C1 segment of cervical spinal cord (tissue), 14 donors: ENCODE results near the gene IGSF21.

Experiments used
- DNase-seq, 14 donors: peaks; one replicate each; lab custom pipeline; 2025; lab: John Stamatoyannopoulos, UW

IGSF21 gene

DNA sequence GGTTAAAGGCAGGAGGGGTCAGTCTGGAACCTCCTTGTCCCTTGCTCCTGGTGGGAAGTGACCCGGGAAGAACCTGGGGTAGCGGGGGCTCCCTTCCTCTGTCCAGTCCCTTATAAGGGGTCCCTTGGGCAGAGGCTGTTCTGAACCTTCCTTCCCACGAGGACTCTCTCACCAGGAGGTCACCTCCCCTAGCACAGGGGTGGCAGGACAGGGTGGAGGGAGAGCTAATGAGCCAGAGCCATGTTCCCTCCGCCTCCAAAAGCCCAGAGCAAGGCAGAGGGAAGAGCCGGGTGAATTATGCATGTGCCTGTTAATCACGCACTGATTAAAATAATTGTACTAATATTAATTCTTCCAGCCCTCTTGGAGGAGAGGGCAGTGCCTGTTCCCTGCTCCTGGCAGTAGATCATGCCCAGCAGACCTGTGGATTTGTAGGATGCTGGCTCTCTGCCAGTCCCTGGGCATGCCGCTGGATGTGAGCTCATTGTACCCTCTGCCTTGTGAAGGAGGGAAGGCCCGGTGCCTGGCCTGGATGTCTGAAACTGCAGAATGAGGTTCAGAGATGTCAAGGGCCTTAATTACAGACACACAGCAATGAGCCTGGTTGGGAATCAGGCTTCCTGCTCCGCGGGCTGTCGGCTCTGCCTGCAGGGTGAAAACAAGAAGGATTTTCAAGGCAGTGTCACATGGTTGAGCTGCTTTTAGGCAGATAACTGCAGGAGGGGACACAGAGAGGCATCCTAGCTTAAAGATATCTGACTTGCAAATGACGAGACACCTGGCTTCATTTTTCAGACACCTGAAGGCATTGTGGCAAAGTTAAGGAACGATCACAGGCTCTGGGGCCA lies 68.2 kb downstream of the IGSF21 start:
- DNase-seq = peak in 1 of 14 donors; percentile 53

DNA sequence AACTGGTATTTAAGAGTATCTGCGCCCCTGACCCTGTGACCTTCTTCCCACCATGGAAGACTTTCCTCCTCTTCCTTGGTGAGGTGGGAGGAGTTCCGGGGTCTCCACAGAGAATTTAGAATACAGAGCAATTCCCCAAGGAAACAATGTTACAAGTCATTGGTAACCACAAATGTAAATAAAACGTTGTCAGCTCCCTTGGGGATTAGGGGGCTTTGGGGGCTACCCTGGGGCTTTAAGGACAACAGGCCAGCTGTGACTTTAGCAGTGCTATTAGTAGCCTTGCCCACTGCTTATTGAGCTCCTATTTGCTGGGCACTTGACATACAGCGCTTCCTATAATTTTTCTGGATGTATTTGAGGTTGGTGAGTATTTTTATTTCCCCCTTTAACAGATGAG lies 69.0 kb downstream of the IGSF21 start:
- no peak for DNase-seq

DNA sequence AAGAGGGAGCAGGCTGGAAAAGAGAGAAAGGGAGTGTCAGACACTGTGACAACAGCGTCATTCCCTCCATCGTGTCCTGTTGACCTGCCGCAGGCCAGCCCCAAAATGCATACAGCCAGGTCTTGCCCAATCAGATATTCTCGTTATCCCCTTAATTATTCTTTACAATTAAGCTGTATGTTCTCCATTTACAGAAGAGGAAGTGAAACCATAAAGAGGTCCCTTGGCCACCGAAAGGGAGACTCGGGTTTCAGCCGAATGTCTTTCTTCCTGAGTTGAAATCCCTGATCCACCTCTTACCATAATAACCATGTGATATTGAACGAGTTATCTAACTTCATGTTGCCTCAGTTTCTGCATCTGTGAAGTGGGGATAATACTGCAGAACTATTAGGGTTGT lies 70.5 kb downstream of the IGSF21 start:
- no peak for DNase-seq

DNA sequence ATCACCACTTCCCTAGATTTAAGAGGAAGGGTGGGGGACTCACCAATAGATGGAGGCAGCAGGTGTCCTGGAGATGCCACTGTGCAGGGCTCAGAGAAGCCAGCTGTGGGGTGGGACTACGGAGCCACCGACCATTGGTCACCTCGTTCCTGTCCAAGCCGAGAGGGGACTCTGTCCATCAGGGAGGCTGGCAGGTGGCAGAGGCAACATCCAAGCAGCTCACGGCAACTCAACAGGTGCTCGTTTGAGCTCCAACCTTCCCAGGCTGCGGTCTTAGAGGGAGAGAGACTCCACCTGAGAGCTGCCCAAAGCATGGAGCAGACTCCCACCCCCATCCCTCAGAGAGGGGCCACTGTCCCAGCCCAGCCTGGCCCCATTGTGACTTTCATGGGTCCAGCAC lies 71.4 kb downstream of the IGSF21 start:
- DNase-seq = peak in 1 of 14 donors; percentile 33

DNA sequence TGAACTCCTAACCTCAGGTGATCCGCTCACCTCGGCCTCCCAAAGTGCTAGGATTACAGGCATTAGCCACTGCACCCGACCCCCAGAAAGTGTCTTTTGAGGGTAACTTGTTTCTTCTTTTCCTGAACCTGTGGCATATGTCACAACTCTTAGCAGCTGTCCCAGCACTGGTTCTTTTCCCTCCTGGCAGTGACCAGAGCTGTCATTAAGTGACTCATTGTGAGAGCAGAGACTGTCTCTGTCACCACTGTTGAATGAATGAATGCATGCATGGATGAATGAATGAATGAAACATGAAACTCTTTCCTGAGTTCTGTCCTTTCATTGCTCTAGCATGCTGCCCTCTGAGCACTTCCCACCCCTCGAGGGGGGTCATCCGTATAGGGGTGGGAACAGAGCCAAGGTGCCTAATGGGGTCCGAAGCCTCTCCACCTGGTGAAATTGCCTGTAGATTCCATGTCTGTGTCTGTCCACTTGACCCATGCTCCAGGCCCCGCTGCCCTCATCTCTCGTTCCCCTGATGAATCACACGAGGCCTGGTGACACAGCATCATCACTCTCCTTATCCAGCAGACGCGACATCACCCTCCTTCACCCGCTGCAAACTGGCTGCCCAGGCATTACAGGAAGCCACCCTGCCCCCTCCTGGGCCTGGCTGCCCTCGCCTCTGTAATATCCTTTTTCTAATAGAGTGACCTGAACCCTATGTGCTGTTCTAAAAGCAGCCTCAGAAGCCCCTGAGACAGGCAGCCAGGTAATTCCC lies 75.0 kb downstream of the IGSF21 start:
- DNase-seq = peak in 4 of 14 donors; percentile 7 to 50 (median 40)

DNA sequence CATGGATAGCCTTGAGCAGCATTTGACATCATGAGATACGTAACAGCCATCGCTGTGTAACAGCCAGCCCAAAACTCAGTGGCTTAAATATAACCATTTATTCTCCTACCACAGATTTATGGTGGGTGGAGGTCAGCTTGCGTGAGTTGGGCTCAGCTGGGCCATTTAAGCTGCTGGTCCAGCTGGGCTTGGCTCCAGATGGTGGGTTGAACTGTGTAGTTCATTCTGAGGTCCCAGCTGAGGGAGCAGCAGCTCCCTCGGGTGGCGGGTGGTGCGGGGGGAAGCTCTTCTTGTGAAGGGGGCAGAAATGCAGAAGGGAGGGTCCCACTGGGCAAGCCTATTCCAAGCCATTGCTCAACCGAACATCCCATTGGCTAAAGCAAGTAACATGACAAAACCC lies 75.9 kb downstream of the IGSF21 start:
- DNase-seq = no peak

DNA sequence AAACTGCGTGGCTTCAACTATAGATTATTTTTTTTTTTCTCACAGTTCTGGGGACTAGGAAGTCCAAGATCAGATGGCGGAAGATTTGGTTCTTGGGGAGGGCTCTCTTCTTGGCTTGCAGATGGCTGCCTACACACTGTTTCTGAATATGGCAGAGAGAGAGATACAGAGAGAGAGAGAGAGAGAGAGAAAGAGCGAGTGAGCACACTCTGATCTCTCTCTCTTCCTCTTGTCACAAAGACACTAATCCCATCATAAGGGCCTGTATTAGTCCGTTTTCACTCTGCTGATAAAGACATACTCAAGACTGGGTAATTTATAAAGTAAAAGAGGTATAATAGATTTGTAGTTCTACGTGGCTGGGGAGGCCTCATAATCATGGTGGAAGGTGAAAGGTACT lies 79.5 kb downstream of the IGSF21 start:
- no peak for DNase-seq

DNA sequence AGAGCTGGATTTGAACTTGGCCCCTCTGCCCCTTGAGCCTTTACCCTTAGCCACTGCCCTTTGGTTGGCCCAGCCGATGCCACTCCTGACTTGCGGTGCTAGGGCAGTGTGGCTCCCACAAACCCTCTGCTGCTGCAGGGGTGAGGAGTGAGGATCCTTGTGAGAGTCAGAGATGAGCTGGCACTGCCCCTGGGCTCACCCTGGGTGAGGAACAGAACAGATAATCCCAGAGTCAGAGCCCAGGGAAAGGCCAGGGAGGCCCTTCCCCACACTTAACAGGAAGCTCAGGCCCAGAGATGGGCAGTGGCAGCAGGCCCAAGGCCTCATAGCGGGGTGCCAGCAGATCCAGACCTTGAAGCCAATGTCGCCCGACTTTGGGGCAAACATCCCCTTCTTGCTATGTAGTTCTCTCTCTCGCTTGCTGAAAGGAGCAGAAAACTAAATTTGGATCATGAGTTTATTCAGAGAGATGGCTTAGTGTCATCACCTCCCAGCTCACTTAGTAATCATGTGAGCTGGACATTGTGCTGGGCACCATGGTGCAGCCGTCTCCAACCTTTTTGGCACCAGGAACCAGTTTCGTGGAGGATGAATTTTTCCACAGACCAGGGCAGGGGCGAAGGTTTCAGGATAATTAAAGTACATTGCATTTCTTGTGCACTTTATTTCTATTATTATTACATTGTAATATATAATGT lies 81.4 kb downstream of the IGSF21 start:
- DNase-seq = peak in 1 of 14 donors; percentile 25

DNA sequence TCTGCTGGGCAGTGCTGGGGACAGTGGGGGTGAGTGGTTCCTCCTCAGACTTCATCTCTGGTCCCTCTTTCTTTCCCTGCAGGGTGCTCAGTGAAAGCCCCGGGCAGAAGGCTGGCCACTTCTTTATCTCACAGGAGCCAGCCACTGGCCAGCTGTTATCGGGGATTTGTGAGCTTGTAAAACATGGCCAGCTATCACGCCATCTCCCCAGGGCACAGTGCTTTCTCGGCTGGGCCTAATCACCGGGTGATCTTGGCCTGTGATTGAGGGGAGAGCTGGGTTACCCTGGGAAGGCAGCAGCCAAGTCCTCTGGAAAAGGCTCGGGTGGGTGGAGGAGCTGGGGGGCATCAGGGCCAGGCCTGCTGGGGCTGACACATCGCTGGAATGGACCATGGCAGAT lies 83.0 kb downstream of the IGSF21 start:
- DNase-seq = no peak

DNA sequence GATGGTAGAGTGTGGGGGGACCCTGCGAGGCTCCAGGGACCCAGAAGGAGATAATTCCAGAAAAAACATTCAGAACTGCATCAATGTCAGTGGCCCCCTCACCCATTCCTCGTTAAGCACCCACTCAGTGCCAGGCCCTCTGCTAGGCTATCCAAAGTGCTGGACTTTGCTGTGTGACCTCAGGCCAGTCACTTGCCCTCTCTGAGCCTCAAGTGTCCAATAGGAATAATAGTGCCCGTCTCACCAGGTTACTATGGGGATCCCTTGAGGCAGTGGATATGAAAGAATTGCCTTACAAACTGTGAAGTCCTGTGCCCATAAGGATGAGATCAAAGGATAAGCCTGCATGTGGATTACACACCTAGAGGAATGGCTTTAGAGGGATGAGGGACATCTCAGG lies 83.4 kb downstream of the IGSF21 start:
- no peak for DNase-seq

DNA sequence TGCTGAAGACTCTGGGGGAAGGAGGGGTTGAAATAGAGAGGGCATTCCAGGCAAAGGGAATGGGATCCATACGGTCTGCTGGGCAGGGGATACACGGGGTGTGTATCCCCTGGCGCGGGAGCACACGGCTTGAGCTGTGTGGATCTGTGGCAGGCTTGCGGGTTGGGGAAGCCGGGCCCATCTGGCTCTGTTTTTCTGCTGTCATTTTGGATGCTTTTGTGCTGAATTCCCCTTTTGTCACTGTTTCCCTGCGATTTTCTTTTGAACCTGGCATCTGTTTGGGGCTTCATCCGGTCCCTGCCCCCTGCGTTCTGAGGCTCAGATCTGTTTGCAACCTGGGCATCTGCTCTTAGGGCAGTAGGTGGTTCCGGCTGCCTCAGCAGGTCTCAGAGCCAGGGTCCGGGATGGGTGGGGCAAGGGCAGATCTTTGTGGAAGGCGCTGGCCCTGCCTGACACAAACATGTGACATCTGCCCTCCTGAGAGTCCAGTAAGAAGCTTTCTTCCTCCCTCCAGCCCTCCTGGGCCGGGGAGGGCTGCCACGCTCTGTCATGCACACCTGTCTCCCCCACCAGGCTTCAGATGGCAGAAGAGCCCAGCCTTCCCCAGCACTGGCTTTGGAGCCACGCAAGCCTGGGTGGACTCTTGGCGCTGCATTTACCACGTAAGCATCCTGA lies 84.0 kb downstream of the IGSF21 start:
- peak in 2 of 14 donors; percentile 22 to 98 for DNase-seq

DNA sequence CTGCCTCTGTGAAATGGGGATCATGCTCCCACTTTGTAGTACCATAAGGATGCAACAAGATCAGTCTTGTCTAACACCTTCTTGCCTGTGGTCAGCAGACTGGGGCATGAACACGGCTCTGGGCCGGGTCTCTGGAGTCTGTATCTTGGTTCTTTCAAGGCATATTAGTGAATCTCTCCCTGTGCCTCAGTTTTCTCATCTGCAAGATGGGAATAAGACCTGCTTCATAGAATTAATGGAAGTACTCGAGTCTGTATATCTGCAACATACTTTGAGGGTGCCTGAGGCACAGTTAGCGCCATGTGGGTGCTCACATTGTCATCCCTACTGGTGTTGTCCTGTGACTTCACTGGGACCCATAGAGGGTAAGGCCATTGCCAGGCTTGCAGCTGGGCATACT lies 84.6 kb downstream of the IGSF21 start:
- DNase-seq = no peak

DNA sequence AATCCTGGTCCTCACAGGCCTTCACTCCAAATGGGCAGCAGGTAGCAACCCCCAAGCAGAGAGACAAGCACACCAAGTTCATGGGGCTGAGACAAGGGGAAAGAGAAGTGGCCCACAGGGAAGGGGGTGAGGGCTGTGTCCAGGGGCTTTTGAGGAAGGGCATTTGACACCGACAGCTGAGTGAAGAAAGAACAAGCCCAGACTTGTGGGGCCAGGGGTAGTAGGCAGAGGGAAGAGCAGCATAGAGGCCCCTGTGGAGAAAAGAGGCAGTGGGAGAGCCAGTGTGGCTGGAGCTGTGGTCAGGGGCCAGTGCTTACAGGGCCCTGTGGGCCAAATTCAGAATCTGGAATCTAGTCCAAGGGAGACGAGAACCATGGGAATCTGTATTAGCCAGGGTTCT lies 85.4 kb downstream of the IGSF21 start:
- DNase-seq = no peak

DNA sequence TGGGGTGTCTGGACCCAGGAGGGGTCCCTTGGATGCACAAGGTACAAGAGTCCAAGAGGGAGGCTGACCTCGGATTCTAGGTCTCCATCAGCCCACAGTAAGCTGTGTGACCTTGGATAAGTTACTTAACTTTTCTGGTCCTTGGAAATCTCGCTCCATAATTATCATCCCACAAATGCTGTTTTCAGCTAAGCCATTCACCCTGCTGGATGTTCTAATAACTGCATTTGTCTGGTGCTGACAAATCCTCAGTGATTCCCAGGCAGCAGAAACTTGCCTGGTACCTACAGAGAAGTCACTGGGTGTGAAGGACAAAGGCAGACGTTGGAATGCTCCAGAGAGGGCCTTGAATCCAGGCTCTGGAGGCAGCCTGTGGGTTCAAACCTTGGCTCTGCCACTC lies 89.7 kb downstream of the IGSF21 start:
- DNase-seq = no peak

DNA sequence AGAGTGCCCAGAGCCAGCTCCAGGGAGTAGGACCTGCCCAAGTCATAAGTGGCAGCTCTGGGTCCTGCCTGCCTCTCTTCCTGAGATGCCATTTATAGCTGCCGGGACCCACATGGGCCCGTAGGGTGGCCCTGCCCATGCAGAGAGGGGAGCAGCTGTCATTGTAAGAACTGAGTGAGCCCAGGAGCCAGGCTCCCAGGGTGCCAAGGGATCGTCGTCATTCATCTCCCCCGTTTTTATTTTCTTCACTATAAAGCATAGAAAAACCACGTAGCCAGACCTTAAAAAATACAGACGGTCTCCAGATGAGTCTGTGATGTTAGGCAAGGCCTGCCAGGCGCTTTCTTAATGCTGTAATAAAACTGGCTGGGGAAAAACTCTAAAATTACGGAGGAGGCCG lies 90.7 kb downstream of the IGSF21 start:
- peak in 1 of 14 donors; percentile 46 for DNase-seq

DNA sequence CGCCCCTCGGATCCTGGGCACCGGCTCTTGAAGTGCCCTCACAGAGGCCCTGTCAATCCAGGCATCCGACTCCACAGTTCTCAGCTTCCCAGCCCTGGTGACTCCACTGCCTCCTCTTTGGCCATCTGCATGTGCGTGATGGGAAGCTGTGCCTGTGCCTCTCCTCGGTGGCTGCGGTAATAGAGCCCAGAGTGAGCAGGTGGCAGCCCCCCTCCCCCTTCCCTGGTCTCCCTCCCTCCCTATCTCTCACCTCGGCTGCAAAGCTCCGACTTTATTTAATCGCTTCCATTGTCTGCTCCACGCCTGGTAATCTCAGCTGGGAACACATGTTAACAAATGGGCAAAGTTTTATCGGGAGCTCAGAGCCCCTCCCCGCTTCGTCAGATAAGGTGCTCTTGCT lies 91.9 kb downstream of the IGSF21 start:
- DNase-seq = peak in 1 of 14 donors; percentile 68

DNA sequence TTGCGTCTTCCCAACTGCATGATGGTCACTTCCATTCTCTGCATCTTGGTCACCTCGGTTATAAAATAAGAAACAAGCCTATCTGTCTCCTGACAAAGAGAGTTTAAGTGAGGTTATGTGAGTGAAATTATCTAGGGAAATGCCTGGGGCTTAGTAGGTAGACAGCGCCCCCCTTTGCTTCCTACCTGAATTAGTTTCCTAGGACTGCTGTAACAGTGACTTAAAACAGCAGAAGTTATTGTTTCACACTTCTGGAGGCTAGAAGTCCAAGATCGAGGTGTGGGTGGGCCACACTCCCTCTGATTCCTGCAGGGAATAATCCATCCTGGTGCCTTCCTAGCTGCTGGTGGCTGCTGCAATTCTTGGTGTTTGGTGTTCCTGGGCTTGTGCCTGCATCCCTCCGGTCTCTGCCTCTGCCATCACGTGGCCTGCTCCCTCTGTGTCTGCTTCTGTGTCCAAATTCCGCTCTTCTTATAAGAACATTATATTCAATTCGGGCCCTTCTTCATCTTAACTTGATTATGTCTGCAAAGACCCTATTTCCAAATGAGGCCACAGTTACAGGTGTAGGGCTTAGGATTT lies 92.6 kb downstream of the IGSF21 start:
- DNase-seq = peak in 1 of 14 donors; percentile 75

DNA sequence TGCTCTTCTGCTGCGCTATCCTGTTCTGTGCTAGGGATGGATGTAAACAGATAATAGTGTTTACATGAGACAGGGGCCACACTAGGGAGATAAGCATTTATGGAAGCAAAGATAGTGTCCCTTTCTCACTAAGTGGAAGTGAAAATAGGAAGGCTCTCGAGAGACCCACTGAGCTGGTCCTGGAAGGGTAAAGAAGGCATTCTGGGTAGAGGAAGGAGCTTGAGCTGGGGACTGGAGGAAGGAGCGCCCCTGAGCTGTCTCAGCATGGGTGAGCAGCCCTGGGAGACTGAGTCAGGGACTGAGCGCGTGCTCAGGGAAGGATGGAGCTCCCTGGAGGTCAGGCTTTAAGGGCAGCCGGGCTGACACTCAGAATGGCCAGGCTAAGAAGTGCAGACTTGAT lies 93.3 kb downstream of the IGSF21 start:
- DNase-seq = peak in 4 of 14 donors; percentile 15 to 28 (median 18)

DNA sequence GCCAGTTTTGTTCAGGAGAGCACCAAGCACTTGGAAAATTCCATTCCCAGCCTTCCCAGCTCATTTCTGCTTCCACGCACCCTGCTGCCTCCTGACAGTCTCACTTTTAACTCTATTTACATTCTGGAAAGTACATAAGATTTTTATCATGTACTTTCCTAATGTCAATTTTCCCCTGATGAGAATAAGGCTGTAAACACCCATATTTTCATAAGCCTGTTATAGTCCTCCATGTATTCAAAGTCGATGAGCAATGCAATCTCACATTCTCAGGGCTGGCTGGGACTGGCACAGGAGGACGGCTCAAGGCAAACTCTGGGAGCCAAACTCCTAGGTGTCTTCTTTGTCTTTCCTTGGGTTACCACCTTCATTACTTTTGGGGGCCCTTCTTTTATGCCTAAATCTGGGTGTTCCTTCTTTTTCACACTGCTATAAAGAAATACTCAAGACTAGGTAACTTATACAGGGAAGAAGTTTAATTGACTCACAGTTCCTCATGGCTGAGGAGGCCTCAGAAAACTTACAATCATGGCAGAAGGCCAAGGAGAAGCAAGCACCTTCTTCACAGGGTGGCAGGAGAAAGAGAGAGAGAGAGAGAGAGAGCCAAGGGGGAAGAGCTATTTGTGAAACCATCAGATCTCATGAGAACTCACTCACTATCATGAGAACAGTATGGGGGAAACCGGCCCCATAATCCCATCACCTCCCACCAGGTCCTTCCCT lies 94.6 kb downstream of the IGSF21 start:
- no peak for DNase-seq

DNA sequence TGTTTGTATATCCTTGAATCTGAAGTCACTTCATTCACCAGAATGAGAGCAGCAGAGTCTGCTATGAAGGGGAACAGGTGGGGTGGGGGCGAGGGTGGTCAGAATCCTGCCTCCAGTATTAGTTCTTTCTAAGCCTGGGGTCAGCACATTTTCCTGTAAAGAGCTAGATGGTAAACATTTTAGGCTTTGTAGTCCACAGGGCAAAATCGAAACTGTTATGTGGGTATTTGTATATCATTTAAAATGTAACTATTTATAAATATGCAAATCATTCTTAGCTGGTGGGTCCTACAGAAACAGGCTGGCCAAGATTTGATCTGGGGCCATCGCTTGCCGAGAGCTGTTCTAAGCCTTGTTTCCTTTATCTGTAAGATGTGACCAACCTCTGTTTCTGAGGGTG lies 96.0 kb downstream of the IGSF21 start:
- DNase-seq = no peak

DNA sequence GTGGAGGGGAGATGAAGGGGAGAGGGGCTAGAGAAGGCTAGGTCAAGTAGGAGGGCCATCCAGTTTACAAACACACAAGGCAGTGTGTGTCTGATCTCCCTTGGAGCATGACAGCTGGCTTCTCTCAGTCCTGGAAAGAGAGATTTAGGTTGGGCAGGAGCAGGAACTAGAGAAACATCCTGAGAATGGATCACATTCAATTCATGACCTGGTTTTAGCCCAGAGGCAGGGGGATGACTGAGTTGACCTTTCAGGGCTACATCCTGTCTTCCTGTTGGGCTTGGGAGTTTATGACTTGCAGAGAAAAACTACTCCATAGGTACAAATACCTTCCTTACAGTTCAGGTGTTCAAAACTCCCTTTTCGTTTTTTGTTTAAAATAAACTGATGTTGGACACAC lies 97.0 kb downstream of the IGSF21 start:
- DNase-seq = no peak
